ENCODE measurements around the gene DCXR. TPM values are rescaled to one million over a fixed set of nuclear protein-coding genes. Genes with fewer than 3 reads are reported as not detected.

The DCXR gene
- total and polyA plus RNA-seq, 10 of the 15 experiments (the other 5 are each of a cell fraction or from before 2014, with no cell fraction given), result 12.3 to 139 (median 88.9) TPM

DNA sequence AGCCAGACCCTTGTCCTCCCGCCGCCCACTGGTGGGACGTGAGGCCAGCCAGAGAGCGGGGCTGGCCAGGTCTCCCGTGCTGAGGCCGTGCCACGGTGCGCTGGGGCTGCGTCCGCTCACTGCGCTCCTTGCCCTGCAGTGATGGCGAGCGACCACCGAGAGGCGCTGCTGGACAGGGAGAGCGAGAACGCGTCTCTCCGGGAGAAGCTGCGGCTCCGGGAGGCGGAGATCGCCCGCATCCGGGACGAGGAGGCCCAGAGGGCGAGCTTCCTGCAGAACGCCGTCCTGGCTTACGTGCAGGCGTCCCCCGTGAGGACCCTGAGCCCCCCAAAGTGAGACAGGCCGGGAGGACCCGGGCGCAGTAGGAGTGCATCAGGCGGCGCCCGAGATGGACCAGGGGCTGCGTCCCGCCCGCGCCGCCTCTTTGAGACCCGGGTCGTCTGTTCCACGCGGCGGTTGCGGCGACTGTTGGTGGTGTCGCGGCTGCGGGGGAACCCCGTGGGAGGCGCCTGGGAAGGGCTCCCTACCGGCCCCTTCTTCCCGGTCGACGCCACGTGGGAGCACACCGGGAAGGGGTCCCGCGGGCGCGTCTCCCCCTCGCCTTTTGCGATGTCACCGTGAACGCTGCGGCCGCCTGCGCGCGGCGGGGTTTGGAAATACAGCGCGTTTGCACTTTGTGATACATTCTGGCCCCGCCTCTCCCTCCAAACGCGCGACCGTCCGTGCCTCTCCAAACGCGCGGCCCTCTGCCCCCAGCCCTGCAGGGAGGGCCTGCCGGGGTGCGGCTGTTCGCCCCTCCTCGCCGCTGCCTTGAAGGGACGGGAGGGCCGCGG lies 6.8 kb downstream of the DCXR start (continued):
- TF ChIP-seq YY1 (IDR thresholded peaks at IDR 0.05; ENCODE audit: low read depth, low read length) (no peak), MTA3 (IDR thresholded peaks at IDR 0.05; ENCODE audit: borderline replicate concordance, low read length) (no peak), IRF3 (IDR thresholded peaks at IDR 0.05) (no peak), CUX1 (IDR thresholded peaks at IDR 0.05; ENCODE audit: insufficient replicate concordance, low read depth, low read length) (no peak), E4F1 (IDR thresholded peaks at IDR 0.05; ENCODE audit: borderline replicate concordance, partially characterized antibody) (no peak), HCFC1 (IDR thresholded peaks at IDR 0.05; ENCODE audit: low read length) (no peak), ZNF384 (IDR thresholded peaks at IDR 0.05; ENCODE audit: borderline replicate concordance, low read depth, low read length) (no peak), SREBF2 (IDR thresholded peaks at IDR 0.05; ENCODE audit: low read length) (no peak), ZSCAN29 (IDR thresholded peaks at IDR 0.05) (no peak), RELA (IDR thresholded peaks at IDR 0.05; ENCODE audit: borderline replicate concordance, partially characterized antibody) (no peak), BHLHE40 (IDR thresholded peaks at IDR 0.05; ENCODE audit: borderline replicate concordance in 1 of 2, low read depth in 2 of 2, low read length in 1 of 2) (peak; percentile 53 to 54; a peak in 2 of 4 replicates)
- TF ChIP-seq, protein P1, sequence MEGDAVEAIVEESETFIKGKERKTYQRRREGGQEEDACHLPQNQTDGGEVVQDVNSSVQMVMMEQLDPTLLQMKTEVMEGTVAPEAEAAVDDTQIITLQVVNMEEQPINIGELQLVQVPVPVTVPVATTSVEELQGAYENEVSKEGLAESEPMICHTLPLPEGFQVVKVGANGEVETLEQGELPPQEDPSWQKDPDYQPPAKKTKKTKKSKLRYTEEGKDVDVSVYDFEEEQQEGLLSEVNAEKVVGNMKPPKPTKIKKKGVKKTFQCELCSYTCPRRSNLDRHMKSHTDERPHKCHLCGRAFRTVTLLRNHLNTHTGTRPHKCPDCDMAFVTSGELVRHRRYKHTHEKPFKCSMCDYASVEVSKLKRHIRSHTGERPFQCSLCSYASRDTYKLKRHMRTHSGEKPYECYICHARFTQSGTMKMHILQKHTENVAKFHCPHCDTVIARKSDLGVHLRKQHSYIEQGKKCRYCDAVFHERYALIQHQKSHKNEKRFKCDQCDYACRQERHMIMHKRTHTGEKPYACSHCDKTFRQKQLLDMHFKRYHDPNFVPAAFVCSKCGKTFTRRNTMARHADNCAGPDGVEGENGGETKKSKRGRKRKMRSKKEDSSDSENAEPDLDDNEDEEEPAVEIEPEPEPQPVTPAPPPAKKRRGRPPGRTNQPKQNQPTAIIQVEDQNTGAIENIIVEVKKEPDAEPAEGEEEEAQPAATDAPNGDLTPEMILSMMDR (IDR thresholded peaks at IDR 0.05 in 2 of 3, conservative IDR thresholded peaks at IDR 0.05 in 1 of 3; ENCODE audit: control insufficient read depth in 2 of 3, extremely low read depth in 1 of 3, insufficient read depth in 1 of 3, low read depth in 3 of 3, low read length in 3 of 3), result peak; percentile 77 to 95 (median 94); a peak in 5 of 6 replicates
- TF ChIP-seq, protein P2, sequence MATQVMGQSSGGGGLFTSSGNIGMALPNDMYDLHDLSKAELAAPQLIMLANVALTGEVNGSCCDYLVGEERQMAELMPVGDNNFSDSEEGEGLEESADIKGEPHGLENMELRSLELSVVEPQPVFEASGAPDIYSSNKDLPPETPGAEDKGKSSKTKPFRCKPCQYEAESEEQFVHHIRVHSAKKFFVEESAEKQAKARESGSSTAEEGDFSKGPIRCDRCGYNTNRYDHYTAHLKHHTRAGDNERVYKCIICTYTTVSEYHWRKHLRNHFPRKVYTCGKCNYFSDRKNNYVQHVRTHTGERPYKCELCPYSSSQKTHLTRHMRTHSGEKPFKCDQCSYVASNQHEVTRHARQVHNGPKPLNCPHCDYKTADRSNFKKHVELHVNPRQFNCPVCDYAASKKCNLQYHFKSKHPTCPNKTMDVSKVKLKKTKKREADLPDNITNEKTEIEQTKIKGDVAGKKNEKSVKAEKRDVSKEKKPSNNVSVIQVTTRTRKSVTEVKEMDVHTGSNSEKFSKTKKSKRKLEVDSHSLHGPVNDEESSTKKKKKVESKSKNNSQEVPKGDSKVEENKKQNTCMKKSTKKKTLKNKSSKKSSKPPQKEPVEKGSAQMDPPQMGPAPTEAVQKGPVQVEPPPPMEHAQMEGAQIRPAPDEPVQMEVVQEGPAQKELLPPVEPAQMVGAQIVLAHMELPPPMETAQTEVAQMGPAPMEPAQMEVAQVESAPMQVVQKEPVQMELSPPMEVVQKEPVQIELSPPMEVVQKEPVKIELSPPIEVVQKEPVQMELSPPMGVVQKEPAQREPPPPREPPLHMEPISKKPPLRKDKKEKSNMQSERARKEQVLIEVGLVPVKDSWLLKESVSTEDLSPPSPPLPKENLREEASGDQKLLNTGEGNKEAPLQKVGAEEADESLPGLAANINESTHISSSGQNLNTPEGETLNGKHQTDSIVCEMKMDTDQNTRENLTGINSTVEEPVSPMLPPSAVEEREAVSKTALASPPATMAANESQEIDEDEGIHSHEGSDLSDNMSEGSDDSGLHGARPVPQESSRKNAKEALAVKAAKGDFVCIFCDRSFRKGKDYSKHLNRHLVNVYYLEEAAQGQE (IDR thresholded peaks at IDR 0.05; ENCODE audit: low read depth, low read length), result no peak
